Stimulated activated CD8-positive, alpha-beta memory T cell treated with anti-CD3 and anti-CD28 coated beads, Interleukin-7, amount 100 ng/mL, for 48 hours (primary cell): Measurements from ENCODE around the gene FABP7.
A peak's percentile ranks its signal among the peaks of the same experiment; 100 is the strongest.

Experiments
- DNase-seq, 2 donors: peaks; one replicate each; pipeline ENCODE4 v3.0.0-alpha.2; 2020; ENCODE audit warnings: low read depth in 1 of 2; ENCODE audit errors: extremely low read depth in 1 of 2

Gene FABP7

GRCh38 chr6:122792766-122793165 is 13.2 kb downstream of the FABP7 start:
- no peak for DNase-seq

- DNase-seq: no peak
These were observed 18.0 kb downstream of the FABP7 start for GRCh38 chr6:122797537-122797936.

DNA sequence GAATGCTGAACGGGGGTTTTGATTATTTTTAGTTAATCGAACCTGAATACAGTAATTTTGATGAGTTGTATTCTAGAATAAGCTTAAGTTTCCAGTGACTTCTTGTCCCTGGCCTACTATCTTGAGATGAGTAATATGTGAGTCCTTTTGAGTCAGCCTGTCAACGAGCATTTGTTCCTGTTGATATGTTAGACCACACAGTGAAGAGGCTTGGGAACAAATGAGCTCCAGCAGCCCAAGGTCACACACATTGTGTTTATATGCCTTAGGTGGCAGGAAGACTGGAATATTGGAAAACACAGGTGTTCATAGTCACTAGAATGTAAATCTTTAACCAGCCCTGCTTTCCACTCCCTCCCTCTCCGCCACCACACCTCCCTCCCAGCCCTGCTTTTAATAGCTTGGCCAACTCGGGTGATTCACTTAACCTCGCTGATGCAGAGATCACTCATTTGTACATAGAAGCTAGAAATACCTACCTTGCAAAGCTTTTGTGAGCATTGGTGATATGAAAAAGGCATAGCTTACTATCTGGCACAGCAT is 18.7 kb downstream of the FABP7 start:
- peak in 1 of 2 donors; percentile 7 for DNase-seq

- DNase-seq: no peak
These were observed 19.7 kb downstream of the FABP7 start for GRCh38 chr6:122799140-122799745.

DNA sequence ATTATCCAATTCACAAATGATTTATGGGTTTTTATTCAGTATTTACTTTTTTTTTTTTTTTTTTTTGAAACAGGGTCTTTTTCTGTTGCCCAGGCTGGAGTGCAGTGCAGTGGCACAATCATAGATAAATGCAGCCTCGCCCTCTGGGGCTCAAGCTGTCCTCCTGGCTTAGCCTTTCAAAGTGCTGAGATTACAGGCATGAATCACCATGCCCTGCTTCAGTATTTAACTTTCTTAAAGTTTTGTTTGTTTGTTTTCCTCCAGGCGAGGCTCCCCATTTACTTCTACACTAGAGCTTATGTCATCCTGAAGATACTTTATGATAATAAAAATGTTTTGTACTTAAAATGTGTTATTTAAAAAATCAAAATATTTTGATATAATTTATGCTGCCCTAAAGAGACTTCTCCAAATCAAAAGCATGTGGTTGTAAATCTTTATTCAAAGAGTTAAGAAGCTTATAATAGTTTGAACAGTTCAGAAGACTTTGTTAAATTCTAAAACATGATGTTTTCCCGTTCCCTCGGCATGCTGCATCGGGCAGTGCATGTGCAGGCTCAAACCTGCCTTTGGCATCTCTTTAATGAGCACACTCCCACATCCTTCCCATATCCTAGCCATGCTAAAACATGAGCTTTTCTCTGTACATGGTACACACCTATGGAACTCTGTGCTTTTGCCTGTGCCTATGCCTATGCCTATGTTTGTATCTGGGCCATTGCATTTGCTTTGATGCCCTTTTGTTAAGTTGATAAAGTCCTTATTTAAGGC is 20.6 kb downstream of the FABP7 start:
- DNase-seq: no peak

- DNase-seq: no peak
These were observed 21.4 kb downstream of the FABP7 start for GRCh38 chr6:122800906-122801305.

- DNase-seq: no peak
These were observed 21.9 kb downstream of the FABP7 start for GRCh38 chr6:122801397-122801796.

DNA sequence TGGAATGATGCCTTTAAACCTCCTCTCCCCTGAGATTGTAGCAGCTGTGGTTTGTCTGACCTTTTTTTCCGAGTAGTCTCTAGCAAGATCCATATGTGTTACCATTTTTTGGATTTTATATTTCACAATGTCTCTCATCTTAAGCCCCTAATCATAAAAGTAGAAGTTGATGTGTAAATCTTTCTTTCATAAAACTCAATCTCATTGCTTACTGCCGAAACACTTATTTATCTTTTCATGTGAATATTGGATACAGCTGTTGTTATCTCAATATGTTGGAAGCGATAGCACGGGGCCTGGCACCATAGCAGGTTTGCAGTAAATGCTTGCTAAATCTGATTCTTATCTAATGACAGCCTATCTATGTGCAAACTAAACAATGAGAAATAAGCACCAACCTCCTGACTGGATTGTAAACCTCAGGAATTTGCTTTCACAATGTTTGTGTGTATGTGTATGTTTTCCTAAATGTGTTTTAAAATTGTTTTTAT is 23.7 kb downstream of the FABP7 start:
- no peak for DNase-seq

- no peak for DNase-seq
These were observed 25.5 kb downstream of the FABP7 start for GRCh38 chr6:122804962-122805485.

DNA sequence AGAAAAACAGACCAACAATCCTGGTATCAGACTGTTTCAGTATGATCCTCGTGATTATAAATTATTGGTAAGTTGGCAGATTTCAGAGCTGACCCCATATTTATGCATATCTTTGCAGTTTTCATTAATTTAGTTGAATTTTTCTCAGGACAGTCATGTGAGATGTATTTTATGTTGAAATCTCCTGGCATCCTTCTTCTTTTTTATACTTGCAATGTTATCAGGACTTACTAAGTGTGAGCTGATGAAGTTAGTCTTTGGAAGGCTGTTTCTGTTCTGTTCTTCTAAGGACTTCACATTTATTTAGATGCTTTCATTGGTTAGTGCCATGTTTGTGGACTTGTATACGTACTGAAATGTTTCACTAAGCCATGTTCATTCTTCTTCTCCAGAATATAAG is 26.8 kb downstream of the FABP7 start:
- DNase-seq: no peak

- no peak for DNase-seq
These were observed 28.8 kb downstream of the FABP7 start for GRCh38 chr6:122808121-122808885.

DNA sequence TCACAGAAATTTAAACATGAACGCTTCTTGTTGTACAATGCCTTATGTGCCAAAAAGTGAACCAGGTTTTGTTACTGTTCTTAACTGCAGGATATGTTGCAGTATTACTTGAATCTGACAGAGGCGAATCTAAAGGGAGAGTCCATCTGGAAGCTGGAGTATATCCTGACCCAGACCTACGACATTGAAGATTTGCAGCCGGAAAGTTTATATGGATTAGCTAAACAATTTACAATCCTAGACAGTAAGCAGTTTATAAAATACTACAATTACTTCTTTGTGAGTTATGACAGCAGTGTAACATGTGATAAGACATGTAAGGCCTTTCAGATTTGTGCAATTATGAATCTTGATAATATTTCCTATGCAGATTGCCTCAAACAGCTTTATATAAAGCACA is 29.5 kb downstream of the FABP7 start:
- DNase-seq: no peak

GRCh38 chr6:122809691-122810090 is 30.2 kb downstream of the FABP7 start:
- no peak for DNase-seq

DNA sequence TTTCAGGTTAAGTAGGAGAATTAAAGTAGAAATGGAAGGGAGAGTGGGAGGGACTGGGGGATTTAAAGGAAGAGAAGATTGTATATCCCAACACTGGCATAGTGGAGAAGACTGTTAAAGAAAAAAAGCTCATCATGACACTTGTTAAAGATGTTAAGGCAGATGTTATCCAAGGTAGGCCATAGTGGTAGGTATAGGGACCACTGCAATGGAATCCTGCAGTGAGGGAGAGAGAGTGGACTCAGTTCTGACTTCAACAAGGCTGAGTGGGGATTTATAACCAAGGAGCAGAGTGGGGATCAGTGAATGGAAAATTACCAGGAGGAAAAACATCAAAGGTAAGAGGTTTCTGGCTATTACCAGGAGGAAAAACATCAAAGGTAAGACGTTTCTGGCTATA is 30.7 kb downstream of the FABP7 start:
- no peak for DNase-seq

DNA sequence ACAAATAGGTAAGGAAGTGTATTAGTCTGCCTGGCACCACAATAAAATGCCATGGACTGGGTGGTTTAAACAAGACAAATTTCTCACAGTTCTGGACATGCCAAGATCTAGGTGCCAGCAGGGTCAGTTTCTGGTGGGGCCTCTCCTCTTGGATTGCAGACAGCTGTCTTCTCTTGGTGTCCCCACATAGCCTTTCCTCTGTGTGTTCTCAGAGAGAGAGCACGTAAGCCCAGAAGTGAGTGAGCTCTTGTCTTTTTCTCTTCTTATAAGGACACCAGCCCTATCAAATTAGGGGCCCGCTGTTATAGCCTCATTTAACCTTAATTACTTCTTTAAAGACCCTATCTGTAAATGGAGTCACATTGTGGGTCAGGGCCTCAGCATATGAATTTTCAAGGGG is 37.8 kb downstream of the FABP7 start:
- no peak for DNase-seq

DNA sequence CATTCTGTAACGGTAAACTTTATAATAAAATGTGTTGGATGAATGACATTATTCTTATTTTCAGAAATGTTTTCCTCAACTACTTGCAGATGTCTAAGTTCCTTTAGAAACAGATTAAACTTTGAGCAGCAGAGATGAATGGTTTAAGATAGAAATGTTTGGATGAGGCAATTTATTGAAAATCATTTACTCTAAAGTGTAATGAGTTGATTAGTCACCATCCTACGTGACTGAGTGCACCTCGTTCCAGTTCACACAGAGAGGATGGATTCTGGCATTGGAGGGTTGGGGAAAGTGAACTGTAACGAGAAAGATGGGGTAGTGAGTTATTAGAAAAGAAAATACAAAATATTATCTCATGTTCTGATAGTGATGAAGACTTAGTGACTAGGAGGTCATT is 38.2 kb downstream of the FABP7 start:
- no peak for DNase-seq

DNA sequence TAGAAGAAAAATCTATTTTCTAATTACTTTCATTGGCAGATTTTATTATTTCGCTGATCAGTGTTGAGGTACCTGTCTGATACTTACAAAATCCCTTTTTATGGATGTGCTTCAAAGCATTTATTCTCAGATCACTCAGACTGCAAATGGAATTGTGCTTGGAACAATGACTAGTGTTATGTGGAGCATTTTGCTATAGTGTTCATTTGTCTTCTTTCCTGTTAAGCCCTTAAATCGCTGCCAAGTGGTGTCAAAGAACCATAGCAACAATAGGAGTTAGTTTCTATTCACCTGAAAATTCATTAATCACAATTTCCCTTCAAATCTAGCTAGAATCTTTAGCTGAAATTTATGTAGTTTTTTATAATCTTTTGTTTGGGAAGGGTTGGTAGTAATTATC is 39.4 kb downstream of the FABP7 start:
- DNase-seq: no peak

DNA sequence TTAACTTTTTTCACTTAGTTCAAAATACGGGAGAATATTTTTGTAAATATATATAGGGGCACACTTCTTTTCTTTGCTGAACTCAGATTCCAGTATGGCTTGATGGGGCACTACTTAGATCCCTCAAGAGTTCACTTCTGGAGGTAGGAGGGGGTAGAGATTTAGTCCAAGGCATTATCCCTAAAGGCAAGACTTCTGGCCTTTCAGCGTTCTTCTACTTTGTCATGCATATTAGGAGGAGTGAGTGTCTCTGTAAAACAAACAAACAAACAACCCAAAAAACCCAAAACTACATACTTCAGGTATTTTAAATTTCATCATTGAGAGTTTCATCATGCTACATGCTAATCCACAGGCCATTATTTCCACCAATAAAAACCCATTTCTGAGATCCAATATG is 41.6 kb downstream of the FABP7 start:
- no peak for DNase-seq

GRCh38 chr6:122825163-122825562 is 45.6 kb downstream of the FABP7 start:
- DNase-seq: no peak

- DNase-seq: no peak
These were observed 49.9 kb downstream of the FABP7 start for GRCh38 chr6:122829456-122829855.

DNA sequence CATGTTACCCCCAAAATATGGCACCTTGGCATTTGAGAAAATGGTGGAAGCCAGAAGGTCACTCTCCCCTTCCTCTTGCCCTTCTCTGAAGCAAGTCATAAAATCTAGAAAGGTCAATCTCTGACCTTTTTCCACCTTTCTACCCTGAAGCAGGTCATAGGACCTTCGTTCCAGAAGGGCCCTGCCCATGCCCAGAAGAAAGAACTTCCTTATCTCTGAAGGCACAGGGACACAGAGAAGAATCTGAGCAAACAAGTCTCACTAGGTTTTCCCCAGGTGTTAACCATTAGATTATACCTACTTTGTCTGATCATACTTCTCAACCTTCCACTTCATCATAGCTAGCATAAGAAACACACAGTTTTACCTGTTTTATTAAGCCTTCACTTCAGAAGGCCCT is 52.0 kb downstream of the FABP7 start:
- DNase-seq: no peak
